Upper lobe of left lung (tissue), 4 donors: Measurements from ENCODE around the gene DYRK2.

Experiments
- CTCF ChIP-seq, 6 experiments: fragments of 450-650 bp in 4 of 6; fragments of 200-600 bp in 2 of 6; sonication (generic) in 2 of 6; IDR thresholded peaks; one replicate each; pipeline ENCODE4 v1.5.1; 2016 to 2019; ENCODE audit warnings: antibody characterized with exemption in 6 of 6
- EP300 ChIP-seq, 4 donors: sonication (generic); formaldehyde crosslinking; IDR thresholded peaks; one replicate each; pipeline ENCODE4 v1.5.1; 2017; ENCODE audit warnings: antibody characterized with exemption in 4 of 4, control low read depth in 2 of 4
- POLR2A ChIP-seq, 4 donors: fragments of 450-650 bp; IDR thresholded peaks; one replicate each; pipeline ENCODE4 v1.5.1; 2016 to 2017; ENCODE audit warnings: antibody characterized with exemption in 4 of 4, mild to moderate bottlenecking in 2 of 4
- POLR2AphosphoS5 ChIP-seq, 2 donors: sonication (generic); formaldehyde crosslinking; IDR thresholded peaks; one replicate each; pipeline ENCODE4 v1.5.1; 2017; ENCODE audit warnings: antibody characterized with exemption in 2 of 2

- no peak for TF ChIP-seq CTCF (IDR thresholded peaks at IDR 0.05)
- TF ChIP-seq EP300 (IDR thresholded peaks at IDR 0.05), result no peak
- no peak for TF ChIP-seq POLR2AphosphoS5 (IDR thresholded peaks at IDR 0.05)
- TF ChIP-seq POLR2A (IDR thresholded peaks at IDR 0.05), result no peak
These were observed 23.3 kb downstream of the DYRK2 start for GRCh38 chr12:67671892-67672291.
